HFF-Myc (cell line): ENCODE measurements around the gene SLC12A7.

ENCODE experiments used
- DNase-seq: peaks from one replicate; pipeline ENCODE4 v3.0.0-alpha.2; 2011; ENCODE audit warnings: low read depth; ENCODE audit errors: extremely low read depth
- H3K4me3 ChIP-seq: replicated peaks from 2 replicates; pipeline ENCODE4 v1.5.1; 2011; ENCODE audit warnings: low read depth, mild to moderate bottlenecking, control low read depth, low read length
- CTCF ChIP-seq: IDR thresholded peaks from 2 replicates; pipeline ENCODE4 v1.5.1; 2012; ENCODE audit warnings: mild to moderate bottlenecking, low read depth, low read length, control low read depth; ENCODE audit errors: missing control alignments

Gene SLC12A7

GRCh38 chr5:1156754-1157460 is 45.0 kb upstream of the SLC12A7 start:
- TF ChIP-seq CTCF = no peak
- no peak overlapping the region for H3K4me3 ChIP-seq
- no peak for DNase-seq

- no peak overlapping the region for H3K4me3 ChIP-seq
- TF ChIP-seq CTCF = no peak
Measured at GRCh38 chr5:1156033-1156753, 44.3 kb upstream of the SLC12A7 start.

GRCh38 chr5:1155191-1156032 is 43.5 kb upstream of the SLC12A7 start:
- H3K4me3 ChIP-seq = no peak overlapping the region
- no peak for DNase-seq
- TF ChIP-seq CTCF = no peak

More at GRCh38 chr5:1156033-1156753, 44.3 kb upstream of the SLC12A7 start:
- DNase-seq = no peak

- DNase-seq = no peak
- no peak overlapping the region for H3K4me3 ChIP-seq
- TF ChIP-seq CTCF = no peak
Measured at GRCh38 chr5:1153428-1153827, 41.6 kb upstream of the SLC12A7 start.

- no peak overlapping the region for H3K4me3 ChIP-seq
- TF ChIP-seq CTCF = no peak
- no peak for DNase-seq
Measured at GRCh38 chr5:1152771-1153282, 41.0 kb upstream of the SLC12A7 start.

- DNase-seq = no peak
- no peak for TF ChIP-seq CTCF
- no peak overlapping the region for H3K4me3 ChIP-seq
Measured at GRCh38 chr5:1152156-1152555, 40.3 kb upstream of the SLC12A7 start.
